Measurements from ENCODE around the gene ABLIM2.

The ABLIM2 gene
- total RNA-seq = 3.9 reads per million, percentile 15 among the genes with 10 or more reads in this experiment

- peak; percentile 97 for DNase-seq
Observed at GRCh38 chr4:8158710-8159536, at the start of gene ABLIM2. Gene ABLIM2, minus strand, starts transcription at chr4:8158813. Its CDS starts 124 bp downstream, at chr4:8158689.

DNA sequence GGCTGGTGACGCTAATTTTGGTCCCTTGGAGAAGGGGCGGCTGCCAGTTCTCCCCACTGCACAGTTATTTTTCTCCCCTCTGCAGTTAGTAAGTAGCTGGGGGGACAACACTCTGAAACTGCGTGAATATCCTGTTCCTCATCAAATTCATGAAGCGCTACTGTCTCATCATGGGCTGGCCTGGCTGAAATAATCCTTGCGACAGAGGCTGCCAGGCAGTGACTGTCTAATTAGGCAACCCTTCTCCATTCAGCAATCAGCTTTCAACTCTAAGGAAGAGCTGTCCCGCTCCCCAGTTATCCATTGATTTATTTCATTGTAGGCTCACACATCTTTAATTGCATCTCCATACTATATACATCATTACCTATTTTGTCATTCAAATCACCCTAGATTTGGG lies 48.7 kb upstream of the ABLIM2 start:
- DNase-seq = no peak

DNA sequence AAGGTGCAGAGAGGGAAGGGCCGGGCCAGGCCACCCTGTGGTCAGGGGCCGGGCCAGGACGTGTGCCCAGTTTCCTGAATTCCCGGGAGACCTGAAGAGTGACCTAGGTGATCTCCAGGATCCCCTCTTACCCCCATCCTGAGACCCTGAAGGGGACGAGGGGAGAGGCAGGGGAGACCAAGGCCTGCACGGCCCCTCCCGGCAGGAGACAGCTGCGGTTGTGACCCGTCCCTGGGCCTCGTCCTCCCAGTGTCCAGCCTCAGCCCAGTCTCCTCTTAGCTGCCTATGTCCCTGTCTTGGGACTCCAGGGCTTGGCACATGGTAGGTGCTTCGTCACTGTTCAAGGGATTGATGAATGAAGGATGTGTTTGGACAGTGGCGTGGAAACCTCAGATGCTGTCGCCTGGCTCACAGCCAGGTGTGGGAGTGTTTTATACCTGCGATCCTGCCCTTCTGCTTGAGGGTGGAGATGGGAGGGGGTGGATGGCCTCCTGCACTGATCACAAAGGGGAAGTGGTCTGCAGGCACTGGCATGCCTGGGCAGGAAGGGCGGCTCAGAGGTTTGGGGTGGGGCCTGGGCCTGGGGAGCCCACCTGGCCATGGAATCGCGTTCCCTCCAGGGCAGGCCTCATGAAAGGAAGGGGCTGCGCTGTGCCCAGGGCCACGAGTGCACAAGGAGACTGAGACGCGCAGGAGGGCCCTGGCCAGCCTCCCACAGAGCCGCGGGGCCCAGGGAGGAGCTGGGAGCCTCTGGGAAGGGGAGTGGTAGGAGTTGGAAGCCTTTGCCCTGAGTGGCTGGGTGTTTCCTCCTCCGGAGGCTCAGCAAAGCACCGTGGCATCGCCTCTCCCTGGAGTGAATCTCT lies 47.4 kb upstream of the ABLIM2 start:
- no peak for DNase-seq

GRCh38 chr4:8205241-8205707 lies 46.7 kb upstream of the ABLIM2 start:
- no peak for DNase-seq

GRCh38 chr4:8204576-8205227 lies 46.1 kb upstream of the ABLIM2 start:
- DNase-seq = no peak

- DNase-seq = no peak
Observed at GRCh38 chr4:8203817-8204216, 45.2 kb upstream of the ABLIM2 start.

DNA sequence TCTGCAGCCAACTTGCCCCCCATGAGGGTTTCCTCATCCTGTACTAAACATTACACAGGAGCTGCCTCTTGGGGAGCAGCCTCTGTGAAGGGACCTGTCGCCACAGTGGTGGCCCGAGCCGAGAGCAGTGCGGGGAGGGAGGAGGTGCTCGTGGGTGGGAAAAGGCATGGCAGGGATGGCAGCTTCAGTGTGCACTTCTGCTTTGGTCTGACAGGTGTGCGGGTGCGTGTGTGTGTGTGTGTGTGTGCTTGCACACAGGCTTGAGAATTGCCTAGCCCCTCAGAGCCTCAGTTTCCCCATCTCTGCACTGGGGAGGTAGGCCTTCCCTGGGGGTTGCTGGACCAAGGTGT lies 44.4 kb upstream of the ABLIM2 start:
- no peak for DNase-seq

- no peak for DNase-seq
Observed at GRCh38 chr4:8202108-8203051, 43.8 kb upstream of the ABLIM2 start.

GRCh38 chr4:8201321-8201781 lies 42.7 kb upstream of the ABLIM2 start:
- no peak for DNase-seq

- peak; percentile 21 for DNase-seq
Observed at GRCh38 chr4:8200302-8200975, 41.8 kb upstream of the ABLIM2 start.

GRCh38 chr4:8199594-8200301 lies 41.1 kb upstream of the ABLIM2 start:
- no peak for DNase-seq

- DNase-seq = peak; percentile 40
Observed at GRCh38 chr4:8198906-8199593, 40.4 kb upstream of the ABLIM2 start, which contains the start of gene SH3TC1. Gene SH3TC1, plus strand, starts transcription at chr4:8199290. Its CDS starts 5,905 bp downstream, at chr4:8205195.

DNA sequence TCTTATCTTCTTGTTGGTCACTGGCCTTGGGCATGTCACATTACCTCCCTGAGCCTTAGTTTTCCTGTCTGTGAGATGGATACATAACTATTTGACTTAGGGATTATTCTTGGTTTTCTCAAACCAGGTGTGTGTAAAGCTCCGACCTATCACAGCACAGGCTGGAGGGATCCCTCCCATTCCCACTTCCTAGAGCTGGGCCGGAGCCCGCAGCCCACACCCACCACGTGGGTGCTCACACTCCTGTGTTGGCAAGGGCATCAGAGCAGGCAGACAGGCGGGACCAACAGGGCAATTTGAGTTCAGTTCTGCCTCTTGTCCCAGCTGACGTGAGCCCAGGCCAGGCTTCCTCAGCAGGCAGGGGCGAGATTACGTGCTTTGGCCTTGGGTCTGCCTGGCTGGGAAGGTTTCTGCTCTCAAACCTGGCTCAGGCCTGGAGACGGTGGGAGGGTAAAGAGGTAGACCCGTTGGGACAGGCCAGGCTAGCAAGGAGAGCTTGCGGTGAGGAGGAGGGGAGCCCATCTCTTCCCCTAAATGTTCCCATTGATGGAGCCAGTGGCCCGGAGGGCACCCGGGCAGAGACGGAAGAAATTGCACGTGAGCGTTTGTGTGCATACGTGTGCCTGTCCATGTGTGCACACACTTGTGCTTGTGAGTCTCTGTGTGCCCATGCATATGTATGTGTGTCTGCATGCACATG lies 39.7 kb upstream of the ABLIM2 start:
- no peak for DNase-seq

GRCh38 chr4:8197521-8197920 lies 38.9 kb upstream of the ABLIM2 start:
- no peak for DNase-seq

DNA sequence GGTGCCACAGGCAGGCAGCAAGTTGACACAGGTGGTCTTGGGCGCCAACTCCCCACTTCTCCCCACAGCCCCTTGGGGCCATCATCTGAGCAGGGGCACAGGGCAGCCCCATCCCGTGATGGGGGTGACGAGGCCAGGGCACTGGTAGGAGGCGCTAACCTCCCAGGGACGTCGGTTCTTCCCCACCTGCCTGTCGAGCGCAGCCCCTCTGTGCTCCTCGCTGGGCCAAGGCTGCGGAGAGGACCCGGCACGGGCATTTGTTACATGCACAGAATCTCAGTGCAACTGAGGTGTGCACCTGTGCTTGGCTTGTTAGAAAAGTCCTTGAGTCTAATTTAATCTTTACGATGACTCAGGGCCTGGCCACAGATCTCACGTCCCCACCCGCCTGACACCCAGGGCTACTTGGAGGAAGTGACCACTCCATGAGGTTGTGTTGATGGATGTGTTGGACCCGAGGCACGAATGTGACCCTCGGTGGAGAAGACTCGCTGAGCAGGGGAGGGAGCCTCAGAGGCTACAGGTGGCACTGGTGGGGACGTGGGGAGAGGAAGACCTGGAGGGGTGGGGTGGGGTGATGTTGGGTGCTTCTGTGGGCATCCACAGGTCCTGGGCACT lies 37.3 kb upstream of the ABLIM2 start:
- no peak for DNase-seq

GRCh38 chr4:8195431-8195830 lies 36.8 kb upstream of the ABLIM2 start:
- no peak for DNase-seq

DNA sequence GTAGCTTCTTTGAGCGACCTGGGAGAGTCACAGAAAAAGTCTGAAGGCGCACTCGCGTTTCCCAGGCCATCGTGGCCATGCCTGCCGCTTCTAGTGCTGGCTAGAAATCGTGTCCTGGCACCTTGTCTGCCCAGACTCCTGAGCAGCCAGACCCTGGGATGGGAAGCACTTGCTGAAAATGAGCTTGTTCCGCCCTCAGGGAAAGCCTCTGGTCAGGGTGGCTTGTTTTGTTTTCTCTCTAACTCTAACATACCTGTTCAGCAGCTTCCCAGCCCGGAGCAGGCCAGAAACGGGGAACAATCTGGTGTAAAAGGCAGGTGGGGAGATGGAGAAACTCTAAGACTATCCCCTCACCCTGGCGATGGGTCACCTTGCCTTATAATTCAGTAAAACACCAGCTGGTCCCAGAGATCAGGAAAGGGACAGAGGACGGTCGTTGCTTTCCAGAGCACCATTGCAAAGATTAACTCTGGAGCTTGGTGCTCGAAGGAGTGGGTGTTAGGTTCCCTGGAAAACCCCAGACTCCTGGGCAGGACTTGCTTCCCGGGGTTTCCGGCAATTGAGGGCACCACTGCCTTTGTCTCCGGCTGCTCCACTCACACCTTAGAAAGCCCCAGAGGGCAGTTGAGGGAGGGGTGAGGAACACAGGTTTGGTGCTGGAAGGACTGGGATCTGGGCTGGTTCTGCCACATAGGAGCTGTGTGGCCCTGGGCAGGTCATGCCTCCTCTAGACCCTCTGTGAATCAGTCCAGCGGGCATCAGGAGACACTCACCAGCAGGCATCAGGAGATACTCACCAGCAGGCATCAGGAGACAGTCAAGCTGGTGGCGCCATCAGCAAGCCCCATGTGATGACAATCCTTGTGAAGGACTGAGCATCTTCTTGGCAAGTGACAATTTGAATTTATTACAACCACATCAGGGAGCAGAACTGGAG lies 36.0 kb upstream of the ABLIM2 start:
- no peak for DNase-seq

Data from effector CD4-positive, alpha-beta T cell (primary cell).